ENCODE data around the gene GPC6.

Gene GPC6

GRCh38 chr13:93499991-93500390, 273.4 kb downstream of the GPC6 start (continued):
- TF ChIP-seq PRDM2 (tag by site-specific recombination; IDR thresholded peaks at IDR 0.05; ENCODE audit: borderline replicate concordance) (no peak), ZNF302 (tag by site-specific recombination; IDR thresholded peaks at IDR 0.05; ENCODE audit: low read depth) (no peak), ZNF658 (tag by site-specific recombination; IDR thresholded peaks at IDR 0.05) (no peak), ZNF133 (tag by site-specific recombination; IDR thresholded peaks at IDR 0.05) (no peak), INSM2 (tag by site-specific recombination; IDR thresholded peaks at IDR 0.05) (no peak), ZNF473 (tag by site-specific recombination; IDR thresholded peaks at IDR 0.05) (no peak), ZNF350 (tag by site-specific recombination; IDR thresholded peaks at IDR 0.05) (no peak), TRIM28 (IDR thresholded peaks at IDR 0.05; ENCODE audit: borderline replicate concordance, low read length) (no peak), ZNF645 (tag by site-specific recombination; IDR thresholded peaks at IDR 0.05) (no peak), PRDM1 (tag by site-specific recombination; IDR thresholded peaks at IDR 0.05) (no peak), ZNF362 (tag by site-specific recombination; IDR thresholded peaks at IDR 0.05) (no peak), GLIS1 (tag by site-specific recombination; IDR thresholded peaks at IDR 0.05) (no peak), BCL11B (tag by site-specific recombination; IDR thresholded peaks at IDR 0.05; ENCODE audit: low read depth) (no peak)

- Histone ChIP-seq H3K36me3 (ENCODE audit: control insufficient read depth in 2 of 2, insufficient read depth in 1 of 2, low read length in 2 of 2) (no peaks in the 10 kb centered on the region), H3K9me3 (ENCODE audit: control insufficient read depth, insufficient read depth, low read depth, low read length) (no peaks in the 10 kb centered on the region), H3K27ac (ENCODE audit: extremely low read depth, low read depth, low read length) (no peak overlapping the region), H3K4me3 (ENCODE audit: low read depth, low read length) (no peak overlapping the region), H3K4me1 (ENCODE audit: control insufficient read depth, insufficient read depth, low read length) (no peaks in the 10 kb centered on the region)
- ChIA-PET POLR2A (no interaction called here), CTCF (no interaction called here)
- TF ChIP-seq ZNF580 (tag by site-specific recombination; IDR thresholded peaks at IDR 0.05) (no peak), ZNF596 (tag by site-specific recombination; IDR thresholded peaks at IDR 0.05) (0 out of 2 replicates have a peak, but pooled peaks have one; percentile 28), ZBTB48 (tag by site-specific recombination; IDR thresholded peaks at IDR 0.05) (no peak), PRDM1 (tag by site-specific recombination; IDR thresholded peaks at IDR 0.05) (peak; percentile 90)
These were observed 275.5 kb downstream of the GPC6 start for GRCh38 chr13:93502071-93502470.
